ENCODE data around the gene NKD1.

NKD1 gene

GRCh38 chr16:50657241-50657640, 109.0 kb downstream of the NKD1 start:
- no peak for DNase-seq

DNA sequence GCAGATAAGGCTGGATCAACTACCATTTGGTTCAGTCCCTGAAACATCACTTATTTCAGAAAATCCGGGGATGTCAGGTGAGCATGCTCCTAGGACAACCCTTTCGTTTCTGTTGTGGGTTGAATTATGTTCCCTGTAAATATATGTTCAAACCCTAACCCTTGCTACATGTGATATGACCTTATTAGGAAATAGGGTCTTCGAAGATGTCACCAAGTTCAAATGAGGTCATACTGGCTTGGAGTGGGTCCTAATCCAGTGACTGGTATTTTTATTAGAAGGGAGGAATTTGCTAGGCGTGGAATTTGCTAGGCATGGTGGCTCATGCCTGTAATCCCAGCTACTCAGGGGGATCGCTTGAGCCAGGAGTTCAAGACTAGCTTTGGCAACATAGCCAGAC, 111.6 kb downstream of the NKD1 start:
- no peak for DNase-seq

DNA sequence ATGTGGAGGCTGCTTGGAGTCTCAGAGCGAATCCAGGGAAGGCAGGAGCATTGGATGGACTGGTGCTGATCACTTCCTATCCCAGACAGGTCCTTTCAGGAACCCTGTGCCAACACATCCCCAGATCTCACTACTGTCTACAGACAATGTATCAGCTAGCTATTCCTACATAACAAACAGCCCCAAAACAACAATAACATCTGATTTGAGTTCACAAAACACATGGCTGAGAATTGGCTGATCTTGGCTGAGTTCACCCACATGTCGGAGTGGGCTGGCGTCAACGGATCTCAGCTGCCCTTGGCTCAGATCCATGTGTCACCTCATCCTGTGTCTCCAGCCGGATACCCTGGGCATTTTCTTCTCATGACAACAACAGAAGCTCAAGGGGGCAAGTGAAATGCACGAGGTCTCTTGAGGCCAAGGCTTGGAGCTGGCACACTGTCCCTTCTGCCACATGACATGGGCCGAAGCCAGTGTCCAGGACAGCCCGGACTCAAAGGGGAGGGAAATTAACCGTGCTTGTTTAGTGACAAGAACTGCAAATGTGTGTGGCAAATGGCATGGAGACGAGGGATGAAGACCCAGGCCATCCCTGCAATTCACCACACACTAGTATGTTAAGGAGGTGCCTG, 114.2 kb downstream of the NKD1 start:
- DNase-seq: no peak

DNA sequence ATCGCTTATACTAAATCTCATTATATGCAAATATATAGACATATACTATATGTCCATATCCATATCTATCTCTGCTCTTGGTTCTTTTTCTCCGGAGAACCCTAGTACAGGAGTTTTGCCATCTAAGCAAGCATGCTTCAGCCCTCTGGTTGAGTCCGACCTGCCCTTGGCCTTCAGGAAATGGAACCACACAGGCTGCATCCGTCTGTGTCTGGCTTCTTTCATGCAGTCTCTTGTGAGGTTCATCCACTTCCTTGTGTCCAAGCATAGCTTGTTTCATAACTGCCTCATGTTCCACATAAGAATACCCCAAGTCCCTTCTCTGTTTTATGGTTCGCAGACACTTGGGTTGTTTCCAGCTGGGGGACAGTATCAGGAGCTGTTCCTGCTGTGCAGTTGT, 116.1 kb downstream of the NKD1 start:
- DNase-seq: no peak

GRCh38 chr16:50665128-50665878, 117.1 kb downstream of the NKD1 start:
- DNase-seq: peak; percentile 37

GRCh38 chr16:50666658-50667496, 118.7 kb downstream of the NKD1 start:
- no peak for DNase-seq

- no peak for DNase-seq
Observed at GRCh38 chr16:50667497-50668367, 119.5 kb downstream of the NKD1 start.

DNA sequence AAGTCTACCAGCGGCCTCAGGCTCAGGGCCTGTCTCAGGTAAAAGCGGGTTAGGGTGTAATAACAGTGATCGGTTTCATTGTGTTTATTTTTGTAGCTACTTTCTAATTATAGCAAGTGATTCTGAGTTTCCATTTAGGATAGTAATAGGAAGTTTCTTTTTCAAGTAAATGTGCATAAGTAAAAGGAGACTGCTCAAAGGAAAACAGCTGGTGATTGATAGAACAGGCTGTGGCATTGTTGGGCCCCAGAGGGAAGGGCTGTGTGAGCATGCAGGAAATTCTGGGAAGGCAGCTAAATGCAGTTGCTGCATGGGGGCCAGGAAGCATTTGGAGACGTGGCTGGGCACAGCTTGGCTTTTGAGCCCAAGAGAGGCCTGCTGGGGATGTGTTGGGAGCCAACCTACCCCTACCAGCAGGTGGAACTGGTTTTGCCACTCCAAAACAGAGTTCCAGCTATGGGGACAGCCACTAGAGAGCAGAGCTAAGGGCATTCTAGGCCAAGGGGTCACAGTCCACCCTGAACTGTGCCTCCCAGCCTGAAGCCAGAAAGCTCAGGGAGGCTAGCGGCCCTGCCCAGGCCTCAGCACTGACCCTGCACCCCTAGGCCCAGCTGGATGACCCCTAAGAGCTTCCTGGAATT, 120.3 kb downstream of the NKD1 start:
- no peak for DNase-seq

GRCh38 chr16:50669741-50670140, 121.5 kb downstream of the NKD1 start:
- DNase-seq: no peak

GRCh38 chr16:50670476-50670875, 122.3 kb downstream of the NKD1 start:
- no peak for DNase-seq

- no peak for DNase-seq
Observed at GRCh38 chr16:50671644-50672260, 123.6 kb downstream of the NKD1 start.

GRCh38 chr16:50673496-50674275, 125.5 kb downstream of the NKD1 start:
- no peak for DNase-seq

DNA sequence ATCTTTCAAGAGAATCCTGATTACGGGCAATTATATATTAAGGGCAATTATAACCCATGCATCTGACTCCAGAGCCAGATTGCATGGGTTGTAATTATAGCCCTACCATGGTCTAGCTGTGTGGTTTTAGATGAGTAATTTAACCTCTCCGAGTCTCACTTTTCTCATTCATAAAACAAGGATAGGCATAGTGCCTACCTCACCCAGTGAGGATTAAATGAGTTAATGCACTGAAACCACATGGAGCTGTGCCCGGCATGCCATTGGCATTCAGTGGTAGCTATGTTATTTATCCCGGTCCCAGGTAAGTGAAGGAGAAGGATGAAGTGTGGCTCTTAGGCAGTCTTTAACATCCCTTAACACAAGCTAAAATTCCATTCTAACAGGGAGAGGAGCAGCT, 126.6 kb downstream of the NKD1 start:
- DNase-seq: no peak

GRCh38 chr16:50675686-50676610, 127.8 kb downstream of the NKD1 start:
- no peak for DNase-seq

DNA sequence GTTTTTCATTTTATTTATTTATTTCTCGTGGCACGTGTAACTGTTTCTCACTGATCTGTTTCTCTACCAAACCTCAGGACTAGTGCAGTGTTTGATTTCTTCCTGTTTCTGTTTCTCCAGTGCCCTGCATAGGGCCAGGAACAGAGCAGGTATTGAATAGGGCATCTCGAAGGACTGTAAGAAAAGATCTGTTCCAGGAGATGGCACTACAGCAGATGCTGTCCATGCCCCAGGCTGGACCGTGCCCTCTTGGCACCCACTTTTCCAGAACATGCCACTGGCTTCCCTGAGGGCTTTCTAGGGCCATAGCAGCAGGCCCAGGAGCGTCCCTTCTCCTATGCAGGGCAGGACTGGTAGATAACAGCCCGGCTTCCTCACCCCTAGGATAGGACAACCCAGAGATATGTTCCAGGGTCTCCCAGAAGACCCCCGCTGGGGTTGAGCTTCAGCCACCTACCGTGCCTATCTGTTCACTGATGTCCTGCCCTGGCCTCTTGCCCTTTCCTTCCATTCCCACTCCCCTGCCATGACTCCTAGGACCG, 128.6 kb downstream of the NKD1 start:
- no peak for DNase-seq

GRCh38 chr16:50677351-50677750, 129.2 kb downstream of the NKD1 start:
- no peak for DNase-seq

- no peak for DNase-seq
Observed at GRCh38 chr16:50678531-50678930, 130.3 kb downstream of the NKD1 start.

GRCh38 chr16:50679266-50679665, 131.1 kb downstream of the NKD1 start:
- DNase-seq: no peak

Measured in cortex of kidney (tissue), 1 donor.